NCI-H128 (cell line): Measurements from ENCODE around the gene FGF3.

Experiments
- DNase-seq: peaks from one replicate; lab custom pipeline; 2025; ENCODE audit not compliant: unreplicated experiment; lab: John Stamatoyannopoulos, UW

The FGF3 gene

DNA sequence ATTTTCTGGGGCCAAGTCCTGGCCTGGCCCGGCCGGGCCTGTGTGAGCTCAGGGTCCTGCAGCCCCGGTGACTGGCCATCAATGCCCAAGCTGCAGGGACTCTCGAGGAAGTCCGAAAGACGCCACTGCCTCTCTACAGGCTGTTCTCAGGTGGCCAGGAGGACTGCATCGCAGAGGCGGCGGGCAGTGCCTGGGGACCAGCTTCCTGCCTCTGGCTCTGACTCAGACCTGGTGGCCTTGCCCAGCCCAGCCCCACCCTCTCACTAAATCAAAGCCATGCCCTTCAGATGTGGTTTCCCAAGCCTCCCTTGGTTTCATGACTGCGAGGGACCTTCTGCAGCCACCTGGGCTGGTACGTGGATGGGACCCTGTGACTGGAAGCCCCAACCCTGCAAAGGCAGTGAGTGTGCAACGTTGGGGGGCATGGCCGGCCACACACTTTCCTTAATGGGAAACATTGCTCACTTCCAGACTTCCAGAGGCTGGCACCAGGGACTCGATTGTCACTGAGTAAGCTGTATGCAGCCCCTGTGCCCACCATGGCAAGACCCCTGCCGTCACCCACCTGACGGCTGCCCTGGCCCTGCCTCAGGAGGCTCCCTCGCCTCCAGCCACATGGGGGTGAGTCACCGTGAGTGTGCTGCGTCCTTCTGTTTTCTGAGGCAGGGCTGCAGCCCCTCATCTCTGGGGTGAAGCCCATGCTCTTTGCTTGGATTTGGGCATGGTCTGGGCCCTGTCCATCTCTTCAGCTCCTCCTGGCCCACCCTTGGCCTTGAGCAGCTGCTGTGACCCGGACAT is 6.0 kb upstream of the FGF3 start:
- DNase-seq = no peak

DNA sequence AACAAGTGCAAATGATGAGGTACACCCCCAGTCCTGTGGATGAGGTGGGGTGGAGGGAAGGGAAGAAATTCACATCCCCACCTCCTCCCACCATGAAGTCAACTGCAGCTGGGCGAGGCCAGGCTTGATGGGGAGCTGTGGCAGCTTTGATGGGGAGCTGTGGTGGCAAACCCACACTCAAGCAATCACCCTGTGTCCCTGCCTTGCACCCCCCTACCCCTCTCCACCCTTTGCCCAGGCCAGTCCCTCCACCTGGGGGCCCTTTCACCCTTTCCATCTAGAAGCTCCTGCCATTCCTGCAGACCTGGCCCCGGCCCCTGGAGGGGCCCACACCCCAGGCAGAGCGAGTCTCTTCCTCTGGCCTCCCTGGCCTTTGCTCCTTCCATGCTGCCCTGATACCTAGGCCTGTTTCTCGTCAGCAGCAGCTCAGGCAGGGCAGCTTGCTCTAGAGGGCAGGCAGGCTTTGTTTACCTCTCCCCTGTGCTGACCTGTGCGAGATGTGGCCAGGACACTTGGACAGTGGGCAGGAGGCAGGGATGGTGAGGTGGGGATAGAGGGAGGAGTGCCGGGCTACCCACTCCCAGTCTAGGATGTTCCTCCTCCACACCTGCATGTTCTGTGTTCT is 4.5 kb upstream of the FGF3 start:
- no peak for DNase-seq

DNA sequence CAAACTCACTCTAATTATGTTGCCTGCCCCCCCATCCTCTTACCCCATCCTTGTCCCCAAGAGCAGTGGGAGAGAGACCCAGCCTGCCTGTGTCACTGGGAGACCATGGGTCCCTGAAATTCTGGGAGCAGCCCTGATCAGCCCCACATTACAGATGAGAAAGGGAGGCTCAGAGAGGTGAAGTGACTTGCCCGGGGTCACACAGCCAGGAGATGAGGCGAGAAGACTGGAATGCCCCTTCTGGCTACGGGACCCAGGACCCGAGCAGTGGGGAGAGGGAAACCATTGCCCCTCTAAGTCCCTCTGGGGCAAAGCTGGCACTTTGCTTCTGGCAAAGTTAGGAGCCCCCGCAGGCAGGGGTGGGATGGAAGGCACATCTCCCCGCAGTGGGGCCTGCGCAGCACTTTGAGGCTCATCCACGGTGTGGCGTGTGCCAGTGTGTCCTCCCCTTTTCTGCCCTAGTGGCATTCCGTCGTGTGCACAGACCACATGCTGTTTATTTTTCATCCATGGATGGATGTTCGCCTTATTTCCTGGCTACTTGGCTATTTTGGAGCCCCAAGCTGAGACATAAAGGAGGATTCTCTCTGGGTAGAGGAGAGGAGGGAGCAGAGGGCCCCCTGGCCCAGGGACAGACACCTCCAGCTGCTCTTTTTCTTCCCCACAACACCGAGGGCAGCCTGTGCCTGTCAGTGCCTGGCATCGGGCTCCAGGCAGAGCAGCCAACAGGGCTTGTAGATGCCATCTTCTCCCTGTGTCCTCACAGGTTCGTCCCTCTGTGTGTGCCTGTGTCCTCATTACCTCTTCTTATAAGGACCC is 3.7 kb upstream of the FGF3 start:
- no peak for DNase-seq

DNA sequence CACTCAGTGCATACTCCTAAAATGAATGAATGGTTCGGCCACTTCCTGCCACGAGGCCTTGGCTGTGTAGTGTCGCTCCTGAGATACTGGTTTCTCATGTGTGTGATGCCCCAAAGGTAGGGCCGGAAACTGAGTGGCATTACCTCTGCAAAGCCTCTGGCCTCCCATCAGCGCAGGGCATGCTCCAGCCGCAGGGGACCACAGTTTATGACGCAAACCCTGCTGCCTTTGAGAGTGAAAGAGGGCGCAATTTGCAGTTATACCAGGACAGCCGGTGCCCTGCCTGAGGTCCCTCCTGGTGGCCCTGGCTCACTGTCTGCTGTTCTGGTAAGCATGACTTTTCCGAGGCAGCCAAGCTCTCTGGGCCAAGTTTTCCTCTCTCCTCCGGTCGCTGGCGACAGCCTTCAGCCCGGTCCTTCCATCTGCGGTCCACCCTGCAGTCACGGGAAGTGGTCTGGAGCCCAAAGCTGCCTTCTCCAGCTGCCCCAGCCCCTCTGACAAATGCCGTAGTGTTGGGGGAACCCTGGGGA is 2.4 kb upstream of the FGF3 start:
- DNase-seq = no peak

DNA sequence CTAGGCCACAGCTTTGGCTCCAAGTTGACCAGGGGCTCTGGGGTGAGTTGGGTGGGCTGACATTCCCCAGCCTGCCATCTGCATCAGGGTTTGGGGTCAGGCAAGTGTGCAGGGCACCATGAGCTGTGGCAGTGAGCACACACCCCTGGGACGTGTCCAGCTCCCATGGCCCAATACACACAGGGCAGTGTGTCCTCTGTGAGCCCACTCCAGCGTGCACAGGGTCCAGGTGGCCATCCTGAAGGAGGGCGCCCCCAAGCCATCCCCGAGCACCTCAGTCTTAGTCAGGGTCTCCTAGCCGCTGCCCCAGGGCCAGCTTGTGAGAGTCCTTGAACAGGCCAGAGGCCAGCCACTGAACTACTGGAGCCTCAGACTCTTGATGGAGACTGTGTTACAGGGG is 1.2 kb upstream of the FGF3 start:
- no peak for DNase-seq

DNA sequence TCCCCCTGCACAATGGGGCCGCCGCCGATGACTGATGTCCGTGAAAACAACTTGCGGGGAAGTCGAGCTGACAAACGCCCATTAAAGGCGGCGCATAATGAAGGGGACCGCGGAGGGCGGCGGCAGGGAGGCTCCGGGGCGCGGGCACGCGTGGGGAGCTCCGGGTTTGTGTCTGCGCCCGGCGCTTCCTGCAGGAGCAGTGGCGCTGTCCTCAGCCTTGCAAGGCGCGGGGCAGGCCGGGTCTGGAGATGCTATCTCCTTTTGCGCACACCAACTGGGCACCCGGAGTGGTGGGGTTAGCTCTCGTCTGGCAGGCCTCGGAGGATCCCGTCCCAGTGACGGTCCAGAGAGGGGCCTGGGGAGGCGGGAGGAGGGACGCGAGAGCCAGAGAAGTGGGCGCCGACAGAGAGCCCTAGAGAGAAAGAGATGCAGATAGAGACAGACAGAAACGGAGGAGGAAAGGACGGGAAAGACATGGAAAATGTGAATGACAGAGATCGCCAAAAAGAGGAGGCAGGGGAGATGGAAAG is 390 bp upstream of the FGF3 start:
- no peak for DNase-seq

DNA sequence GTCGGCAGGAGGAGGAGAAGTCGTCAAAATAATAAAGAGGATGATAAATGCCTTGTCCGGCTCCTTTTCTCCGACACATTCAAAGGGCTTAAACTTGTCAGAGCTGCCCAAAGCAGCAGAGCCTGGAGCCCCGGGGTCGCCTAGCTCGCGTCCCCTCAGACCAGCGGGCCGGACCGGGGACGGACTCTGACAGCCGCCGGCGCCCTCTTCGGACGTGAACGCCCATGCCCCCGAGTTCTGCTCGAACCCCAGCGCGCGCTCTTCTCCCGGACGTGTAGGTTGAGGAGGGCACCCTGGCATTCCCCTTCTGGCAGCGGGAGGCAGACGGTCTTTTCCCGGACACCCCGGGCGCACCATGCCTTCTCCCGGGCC is 999 bp downstream of the FGF3 start:
- no peak for DNase-seq

DNA sequence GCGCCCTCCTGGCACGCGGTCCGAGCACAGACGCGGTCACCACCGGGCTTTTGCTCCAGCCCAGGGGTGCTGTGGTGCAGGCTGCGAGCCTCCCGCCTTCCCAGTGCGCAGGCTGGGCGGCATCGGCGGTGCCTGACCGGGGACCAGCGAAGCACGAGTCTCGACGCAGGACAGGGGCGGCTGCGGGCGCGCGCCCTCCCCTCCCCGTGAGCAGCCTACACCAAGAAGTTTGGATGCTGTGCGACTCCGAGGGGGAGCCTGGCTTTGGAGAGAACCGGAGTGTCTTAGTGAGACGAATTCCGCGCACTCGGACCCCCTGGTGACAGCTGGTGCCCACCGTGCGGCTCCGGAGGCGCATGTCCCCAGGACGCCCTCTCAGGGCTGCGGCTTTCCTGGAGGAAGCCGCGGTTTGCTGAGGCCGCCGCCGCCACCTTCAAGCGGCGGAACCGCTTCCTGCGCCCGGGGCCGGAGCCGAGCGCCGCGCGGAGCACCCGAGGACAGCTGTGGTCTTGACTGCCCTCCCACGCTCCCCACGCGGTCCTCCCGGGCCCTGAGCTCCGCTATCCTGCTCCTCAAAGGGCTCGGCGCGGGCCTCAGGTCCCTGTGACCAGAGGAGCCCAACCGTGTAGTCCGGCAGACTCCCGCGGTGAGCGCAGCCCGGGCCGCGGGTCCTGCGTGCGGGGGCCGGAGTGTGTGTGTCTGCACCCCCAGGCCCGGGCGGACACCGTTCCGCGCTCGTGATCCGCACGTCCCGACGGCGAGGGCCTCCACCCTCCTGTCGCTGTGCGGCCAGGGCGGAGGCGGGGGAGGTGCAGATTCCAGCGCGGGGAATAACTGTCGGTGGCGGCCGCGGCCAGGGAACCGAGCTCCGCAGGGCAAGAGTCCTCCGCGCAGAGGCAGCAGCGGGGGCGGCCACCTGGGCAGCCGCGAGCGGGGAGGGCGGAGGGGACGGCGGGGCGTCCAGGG is 1.7 kb downstream of the FGF3 start:
- DNase-seq = no peak

DNA sequence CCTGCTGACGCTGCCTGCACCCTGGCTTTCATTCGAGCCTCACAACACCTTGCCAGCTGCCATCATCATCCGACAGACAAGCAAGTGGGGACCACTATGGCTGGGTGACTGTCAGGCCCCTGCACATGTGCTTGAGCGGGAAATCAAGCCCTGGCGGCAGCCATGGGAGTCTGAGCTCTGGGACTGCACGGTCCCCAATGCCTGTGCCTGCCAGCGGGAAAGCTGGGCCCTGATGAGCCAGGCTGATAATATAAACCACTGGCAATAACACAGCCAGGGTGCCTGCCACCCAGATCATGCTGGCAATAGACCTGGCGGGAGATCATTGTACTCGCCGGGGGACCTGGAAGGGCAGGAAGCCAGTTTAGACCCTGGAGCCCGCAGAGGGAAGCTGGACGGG is 2.5 kb downstream of the FGF3 start:
- no peak for DNase-seq

DNA sequence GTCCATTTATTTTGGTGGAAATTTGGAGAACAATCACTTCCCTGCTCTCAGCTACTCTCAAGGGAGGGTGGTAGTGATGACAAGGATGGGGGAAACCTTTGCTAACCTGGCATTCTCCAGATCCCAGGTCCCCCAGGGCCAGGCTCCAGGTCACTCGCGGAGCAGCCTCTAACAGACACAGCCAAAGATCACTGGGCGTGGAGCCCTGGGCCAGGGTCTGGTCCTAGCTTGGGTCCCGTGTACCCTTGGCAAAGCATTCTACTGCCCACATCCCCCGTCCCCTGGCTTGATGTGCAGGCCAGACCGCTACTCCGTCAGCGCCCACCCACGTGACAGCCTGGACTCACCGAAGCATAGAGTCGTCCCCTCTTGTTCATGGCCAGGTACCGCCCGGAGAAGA is 3.2 kb downstream of the FGF3 start:
- DNase-seq = no peak

DNA sequence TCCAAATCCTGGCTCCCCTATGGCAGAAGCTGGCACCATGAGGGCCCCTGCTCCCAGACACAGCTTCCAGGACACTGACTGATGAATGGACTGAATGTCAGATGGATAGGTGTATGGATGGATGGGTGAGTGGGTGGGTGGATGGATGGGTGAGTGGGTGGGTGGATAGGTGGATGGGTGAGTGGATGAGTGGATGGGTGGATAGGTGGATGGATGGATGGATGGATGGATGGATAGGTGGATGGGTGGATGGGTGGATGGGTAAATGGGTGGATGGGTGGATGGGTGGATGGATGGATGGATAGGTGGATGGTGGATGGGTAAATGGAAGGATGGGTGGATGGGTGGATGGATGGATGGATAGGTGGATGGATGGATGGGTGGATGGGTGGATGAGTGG is 4.3 kb downstream of the FGF3 start:
- no peak for DNase-seq

DNA sequence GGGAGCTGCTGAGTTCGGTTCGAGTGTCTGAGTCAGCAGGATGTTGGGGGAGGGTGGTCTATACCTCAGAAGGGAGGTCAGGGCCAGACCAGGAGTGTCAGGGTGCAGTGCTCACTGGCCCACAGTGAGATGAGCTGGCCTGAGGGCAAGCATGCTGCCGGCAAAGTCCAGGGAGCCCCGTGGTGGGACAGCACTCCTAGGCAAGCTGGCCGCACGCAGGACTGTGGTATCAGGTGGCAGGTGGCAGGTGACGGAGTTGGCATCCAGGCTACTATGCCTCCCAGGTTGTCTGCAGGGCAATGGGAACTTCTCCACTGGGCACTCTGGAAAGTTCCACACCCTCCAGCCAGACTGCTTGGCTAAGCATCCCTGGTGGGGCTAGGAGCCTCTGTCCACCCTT is 4.8 kb downstream of the FGF3 start:
- DNase-seq = no peak

DNA sequence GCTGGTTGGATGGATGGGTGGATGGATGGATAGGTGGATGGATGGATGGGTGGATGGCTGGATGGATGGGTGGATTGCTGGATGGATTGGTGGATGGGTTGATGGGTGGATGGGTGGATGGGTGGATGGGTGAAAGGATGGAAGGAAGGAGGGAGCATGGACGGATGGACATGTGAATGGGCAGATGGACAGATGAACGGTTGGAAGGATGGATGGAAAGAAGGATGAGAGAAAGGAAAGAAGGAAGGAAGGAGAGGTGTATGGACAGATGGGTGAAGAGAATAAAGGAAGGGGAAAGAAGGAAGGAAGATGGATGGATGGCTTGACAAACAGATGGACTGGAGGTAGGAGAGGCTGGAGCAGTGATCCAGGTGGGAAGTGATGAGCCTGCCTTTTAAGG is 5.4 kb downstream of the FGF3 start:
- DNase-seq = no peak

DNA sequence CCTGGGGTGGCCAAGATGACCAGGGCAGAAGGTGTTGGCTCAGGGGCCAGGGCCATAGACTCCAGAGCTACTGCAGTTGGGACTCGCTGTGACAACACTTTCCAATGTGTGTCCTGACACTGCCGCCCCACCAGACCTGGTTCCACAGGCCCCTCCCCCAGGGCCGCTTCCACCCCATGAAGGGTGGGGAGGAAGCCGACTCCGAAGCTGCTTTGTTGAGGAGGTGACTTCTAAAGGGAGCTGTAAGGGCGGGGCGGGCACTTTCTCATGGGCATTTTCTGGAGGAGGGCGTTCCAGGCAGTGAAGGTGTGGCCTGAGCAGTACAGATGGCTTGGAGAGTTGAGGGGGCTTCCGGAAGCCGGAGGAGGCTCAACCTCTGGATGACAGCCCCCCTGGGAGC is 6.3 kb downstream of the FGF3 start:
- no peak for DNase-seq

DNA sequence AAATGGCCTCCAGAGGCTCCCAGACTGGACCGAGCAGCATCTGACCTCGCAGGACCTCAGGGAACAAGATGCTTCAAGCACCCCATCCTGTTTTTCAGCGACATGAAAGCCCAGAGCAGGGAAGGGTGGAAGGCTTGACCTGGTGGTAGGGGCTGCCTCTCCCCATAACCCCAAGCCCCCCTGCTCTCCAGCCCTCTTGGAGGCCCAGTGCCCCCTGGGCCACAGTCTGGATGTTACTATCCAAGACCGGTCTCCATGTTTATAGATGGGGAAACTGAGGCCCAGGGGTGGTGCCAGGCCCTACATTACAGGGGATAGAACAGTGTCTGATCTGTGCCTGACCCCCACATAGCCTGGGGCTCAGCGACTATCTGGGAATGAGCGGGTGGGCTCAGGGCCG is 7.0 kb downstream of the FGF3 start:
- DNase-seq = no peak

DNA sequence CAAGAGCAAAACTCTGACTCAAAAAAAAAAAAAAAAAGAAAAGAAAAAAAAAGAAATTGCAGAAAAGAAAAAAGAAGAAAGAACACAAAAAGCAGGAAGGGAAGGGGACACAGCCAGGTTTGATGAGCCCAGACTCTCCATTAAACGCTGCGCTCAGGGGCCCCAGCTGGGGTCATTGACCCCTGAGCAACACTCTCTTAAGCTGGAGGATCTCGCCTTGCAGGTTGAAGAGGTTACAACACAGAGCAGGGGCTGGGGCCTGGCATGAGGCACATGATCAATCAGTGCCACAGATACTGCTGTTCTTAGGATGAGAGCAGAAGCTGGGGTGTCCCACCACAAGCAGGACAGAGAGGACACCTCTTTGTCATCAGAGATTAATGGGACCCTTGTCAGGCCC is 7.8 kb downstream of the FGF3 start:
- no peak for DNase-seq

DNA sequence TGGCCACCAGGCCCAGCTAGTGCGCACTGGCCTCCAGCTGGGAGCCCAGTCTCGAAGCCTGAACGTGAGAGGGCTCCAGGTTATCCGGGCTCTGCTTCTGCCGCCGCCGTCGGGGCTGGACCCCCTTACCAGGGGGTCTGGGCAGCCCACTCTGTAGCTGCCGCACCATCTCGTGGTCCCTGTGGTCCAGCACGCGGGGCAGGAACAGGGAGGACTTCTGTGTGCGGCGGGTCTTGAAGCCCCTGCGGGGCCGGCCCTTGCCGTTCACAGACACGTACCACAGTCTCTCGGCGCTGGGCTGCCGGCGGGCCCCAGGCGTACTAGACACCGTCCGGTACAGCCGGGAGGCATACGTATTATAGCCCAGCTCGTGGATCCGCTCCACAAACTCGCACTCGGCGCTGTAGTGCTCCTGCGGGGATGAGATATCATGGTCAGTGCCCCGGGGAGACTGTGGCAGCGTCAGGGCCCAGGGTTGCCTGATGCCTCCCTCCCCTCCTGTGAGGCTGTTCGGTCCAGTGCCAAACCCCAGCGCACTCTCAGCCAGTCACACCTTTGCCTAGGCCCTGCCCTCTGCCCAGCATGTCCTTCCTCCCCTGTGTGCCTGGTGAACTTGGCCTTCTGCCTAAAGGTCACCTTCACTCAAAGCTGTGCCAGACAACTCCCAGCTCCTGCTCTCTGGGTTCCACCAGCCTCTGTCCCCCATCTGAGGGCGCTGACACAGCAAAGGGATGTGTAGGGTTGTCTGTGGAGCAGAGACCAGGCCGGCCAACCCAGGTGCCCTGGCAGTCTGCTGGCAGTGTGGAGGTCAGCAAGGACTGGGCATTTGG is 8.7 kb downstream of the FGF3 start:
- DNase-seq = no peak

DNA sequence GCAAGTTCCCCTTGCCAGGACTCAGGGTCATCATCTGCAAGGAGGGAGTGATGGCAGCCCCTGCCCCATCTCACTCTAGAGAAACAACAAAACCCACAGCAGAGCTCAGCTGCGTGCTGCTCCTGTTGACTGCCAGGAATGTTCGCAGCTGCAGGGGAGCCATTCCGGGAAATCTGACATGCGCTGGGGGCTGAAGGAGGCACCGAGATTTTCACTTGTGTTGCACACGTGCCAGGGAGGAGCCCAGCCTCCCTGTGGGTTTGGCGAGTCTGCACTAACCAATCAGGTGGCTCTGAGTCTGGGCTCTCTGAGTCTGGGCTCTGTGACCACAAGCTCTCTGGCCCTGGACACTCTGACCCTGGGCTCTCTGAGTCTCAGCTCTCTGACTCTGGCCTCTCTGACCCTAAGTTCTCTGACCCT is 10.5 kb downstream of the FGF3 start:
- DNase-seq = no peak

DNA sequence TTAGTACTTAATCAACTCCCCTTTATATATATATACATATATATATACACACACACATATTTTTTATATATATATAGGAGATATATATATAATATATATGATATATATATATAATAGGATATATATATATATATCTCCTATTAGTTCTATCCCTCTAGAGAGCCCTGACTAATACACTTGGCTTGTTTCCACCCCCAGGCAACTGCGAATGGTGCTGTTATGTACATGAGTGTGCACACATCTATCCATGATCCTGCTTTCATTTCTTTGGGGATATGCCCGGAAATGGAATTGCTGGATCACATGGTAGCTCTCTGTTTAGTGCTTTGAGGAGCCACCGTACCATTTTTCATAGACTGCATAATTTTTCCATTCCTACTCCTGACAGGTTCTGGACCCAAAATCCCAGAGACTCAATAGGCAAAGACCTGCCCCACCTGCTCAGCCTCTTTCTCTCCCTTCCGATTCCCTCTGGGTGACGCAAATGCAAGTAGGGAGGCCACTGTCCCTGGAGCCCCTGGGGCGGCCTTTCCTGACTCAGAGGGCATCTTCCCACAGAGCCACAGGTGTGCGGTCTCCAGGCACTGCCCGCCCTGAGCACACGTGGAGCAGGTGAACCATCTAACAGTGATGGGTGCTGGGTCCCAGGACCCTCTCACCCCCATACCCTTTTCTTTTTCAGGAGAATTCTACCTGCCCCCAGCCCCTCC is 12.0 kb downstream of the FGF3 start:
- DNase-seq = no peak
